Nasal cavity respiratory epithelium epithelial cell of viscerocranial mucosa (primary cell): Measurements from ENCODE around the gene PARD3. TPM values are rescaled to one million over a fixed set of nuclear protein-coding genes. Genes with fewer than 3 reads are reported as not detected.

Experiments
- total RNA-seq: library from RNA; depleted of rRNA; stranded (reverse); fragments of >200 nt; gene quantifications from 2 replicates; pipeline ENCODE4 v1.2.3, GENCODE V29; 2014

The PARD3 gene
- 88.2 and 133 TPM in 2 replicates for total RNA-seq

DNA sequence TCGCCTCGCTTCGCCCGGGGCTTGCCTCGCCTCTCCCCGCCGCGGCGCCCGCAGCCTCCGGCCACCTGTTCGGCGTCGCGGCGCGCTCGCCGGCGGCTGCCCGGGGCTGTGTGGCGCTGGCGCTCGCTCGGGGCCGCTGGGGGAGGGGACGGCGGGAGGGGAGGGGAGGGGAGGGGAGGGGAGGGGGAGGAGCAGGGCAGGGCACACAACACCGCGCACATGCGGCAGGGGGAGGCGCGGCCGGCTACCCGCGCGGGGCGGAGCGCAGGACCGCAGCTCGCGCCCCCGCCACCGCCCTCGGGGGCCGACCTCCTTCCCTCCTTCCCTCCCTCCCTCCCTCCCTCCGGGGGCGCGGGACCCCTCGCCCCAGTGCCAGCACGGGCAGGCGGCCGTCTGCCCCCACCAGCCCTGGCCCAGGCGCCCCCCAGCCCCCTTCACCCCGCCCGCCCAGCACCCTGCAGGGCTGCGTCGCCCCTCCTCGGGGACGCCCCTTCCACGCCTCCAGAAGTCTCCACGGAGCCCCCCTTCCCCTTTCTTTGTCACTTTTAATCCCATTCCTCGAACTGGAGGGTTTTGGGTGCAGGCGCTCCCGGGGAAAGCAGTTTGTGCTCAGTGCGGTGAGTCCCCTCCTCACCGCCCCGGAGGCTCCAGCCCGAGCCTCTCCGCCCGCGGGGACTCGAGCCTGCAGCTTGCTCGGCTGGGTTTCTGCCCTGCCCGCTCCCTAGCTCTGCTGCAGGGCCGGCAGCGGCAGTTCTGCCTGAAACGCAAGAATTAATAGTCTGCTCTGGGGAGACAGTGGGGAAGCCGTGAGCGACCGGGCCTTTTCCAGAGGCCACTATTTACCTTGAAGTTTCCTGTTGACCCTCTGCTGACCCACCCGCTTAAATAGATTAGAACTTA is at the start of gene PARD3:
TSS of gene PARD3 (minus strand) at position 112 of the 900 bp plus-strand sequence. CDS start 301 bp downstream, outside the sequence.

